Measurements from ENCODE around the gene COMMD6.

- TF ChIP-seq CTCF (conservative IDR thresholded peaks at IDR 0.05) = no peak
- no peak for TF ChIP-seq EZH2 (IDR thresholded peaks at IDR 0.05; ENCODE audit: low read depth)
Observed at GRCh38 chr13:75480671-75481175, 56.9 kb downstream of the COMMD6 start.

Measured in PC-9 (cell line).